ENCODE results near the gene NEDD4L.

- TF ChIP-seq CTCF (conservative IDR thresholded peaks at IDR 0.05) (no peak), EZH2 (IDR thresholded peaks at IDR 0.05; ENCODE audit: low read depth) (no peak)
These were observed 350.0 kb downstream of the NEDD4L start for GRCh38 chr18:58394046-58394445.

All from PC-9 (cell line).